PFSK-1 (cell line): ENCODE data around the gene ATOSB.

Source experiments
- FOXP2 ChIP-seq: optimal IDR thresholded peaks from 2 replicates; pipeline ENCODE3; 2011; ENCODE audit warnings: borderline replicate concordance, control low read depth, inconsistent platforms; ENCODE audit not compliant: insufficient read depth; ENCODE audit errors: extremely low read length, extremely low read depth
- POLR2AphosphoS5 ChIP-seq: IDR thresholded peaks from 2 replicates; pipeline ENCODE4 v1.6.1; 2012; ENCODE audit warnings: low read depth, mild to moderate bottlenecking, control low read depth, low read length, moderate library complexity
- REST ChIP-seq, 2 experiments: IDR thresholded peaks; 2 replicates each; pipeline versions ENCODE4 v1.6.1 to v1.8.0; 2011 to 2012; ENCODE audit warnings: low read depth in 2 of 2, low read length in 2 of 2, control low read depth in 1 of 2, inconsistent platforms in 1 of 2, mild to moderate bottlenecking in 1 of 2, moderate library complexity in 1 of 2; ENCODE audit not compliant: insufficient read depth in 1 of 2
- SIN3A ChIP-seq: IDR thresholded peaks from 2 replicates; pipeline ENCODE4 v1.6.1; 2012; ENCODE audit warnings: mild to moderate bottlenecking, low read length, moderate library complexity, borderline replicate concordance; ENCODE audit not compliant: insufficient read depth
- TAF1 ChIP-seq: IDR thresholded peaks from 2 replicates; pipeline ENCODE4 v1.6.1; 2012; ENCODE audit warnings: low read length, control low read depth, borderline replicate concordance; ENCODE audit not compliant: insufficient read depth

The ATOSB gene

GRCh38 chr9:35114840-35115628, 628 bp downstream of the ATOSB start:
- TF ChIP-seq REST (IDR thresholded peaks at IDR 0.05; ENCODE audit: insufficient read depth in 1 of 2, low read depth in 2 of 2, low read length in 2 of 2) (0 out of 4 replicates have a peak, but pooled peaks of 1 of the 2 experiments have one; percentile 27), POLR2AphosphoS5 (no peak)

DNA sequence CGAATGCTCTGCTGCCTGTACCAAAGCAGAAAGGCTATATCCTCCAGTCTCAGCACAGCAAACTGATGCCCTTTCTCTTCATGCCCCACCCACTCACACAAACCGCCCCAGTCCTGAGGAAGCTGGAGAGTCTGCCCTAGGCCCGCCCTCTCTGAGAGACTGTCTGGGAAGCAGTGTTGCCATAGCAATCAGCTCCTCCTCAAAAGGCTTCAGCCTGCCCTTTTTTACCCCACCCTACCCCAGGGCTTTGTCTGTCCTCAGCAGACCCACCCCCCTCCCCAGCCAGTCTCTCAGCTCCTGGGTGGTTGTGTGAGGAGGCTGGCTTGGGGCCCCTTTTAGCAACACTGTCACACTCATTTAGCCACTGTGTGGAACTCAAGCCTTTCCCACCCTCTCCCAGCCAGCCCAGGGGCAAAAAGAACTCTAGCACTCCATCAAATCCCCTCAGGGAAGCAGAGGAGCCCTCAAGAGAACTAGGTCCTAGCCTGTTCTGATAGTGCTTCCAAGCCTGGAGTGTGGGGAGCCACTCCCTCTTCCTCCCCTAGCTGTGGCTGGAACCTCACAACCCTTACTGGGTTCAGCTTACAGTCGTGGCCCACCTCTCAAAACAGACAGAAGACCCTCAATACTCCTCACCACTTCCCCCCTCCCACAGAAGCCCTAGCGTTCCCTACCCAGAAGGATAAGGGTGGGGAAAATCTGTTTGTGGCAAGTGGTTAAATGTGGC, 1.4 kb downstream of the ATOSB start:
- no peak for TF ChIP-seq POLR2AphosphoS5
- no peak for TF ChIP-seq TAF1
- no peak for TF ChIP-seq FOXP2
- no peak for TF ChIP-seq REST (IDR thresholded peaks at IDR 0.05; ENCODE audit: insufficient read depth in 1 of 2, low read depth in 2 of 2, low read length in 2 of 2)
- TF ChIP-seq SIN3A: no peak

DNA sequence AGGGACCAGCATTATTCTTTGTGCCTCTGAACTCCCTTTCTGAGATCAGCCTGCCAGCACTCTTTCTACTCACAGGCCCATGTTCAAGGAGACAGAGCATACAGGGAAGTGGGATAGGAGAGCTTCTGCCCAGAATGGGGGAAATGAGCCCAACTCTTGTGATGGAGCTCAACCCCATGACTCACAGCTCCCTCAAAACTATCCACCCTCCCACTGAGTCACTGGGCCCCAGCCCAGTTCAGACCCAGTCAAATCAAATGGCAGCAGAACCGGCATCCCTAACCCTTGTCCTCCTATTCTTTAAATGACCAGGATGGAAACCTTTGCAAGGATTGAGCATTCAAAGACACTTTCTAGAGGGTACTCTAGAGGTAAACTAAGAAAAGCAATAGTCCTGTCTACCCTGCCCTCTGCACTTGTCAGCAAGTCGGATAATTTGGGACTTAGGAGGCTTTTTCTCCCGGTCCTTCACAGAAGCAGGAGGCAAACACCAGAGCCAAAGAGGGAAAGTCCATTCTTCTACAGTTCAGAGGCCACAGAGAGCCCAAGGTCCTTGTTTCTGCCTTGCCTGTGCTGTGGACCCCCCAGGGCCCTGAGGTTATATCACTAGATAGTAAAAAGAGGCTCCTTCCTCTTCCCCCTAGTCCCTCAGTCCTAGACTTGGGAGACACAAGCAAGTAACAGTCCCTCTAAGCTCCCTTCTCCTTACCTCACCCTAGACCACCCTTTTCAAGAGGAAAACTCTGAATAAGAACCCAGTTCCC, 3.2 kb downstream of the ATOSB start:
- TF ChIP-seq FOXP2: no peak
- TF ChIP-seq REST (IDR thresholded peaks at IDR 0.05; ENCODE audit: insufficient read depth in 1 of 2, low read depth in 2 of 2, low read length in 2 of 2): no peak
- TF ChIP-seq POLR2AphosphoS5: no peak
- TF ChIP-seq TAF1: no peak
- no peak for TF ChIP-seq SIN3A

GRCh38 chr9:35111001-35111933, 4.4 kb downstream of the ATOSB start:
- TF ChIP-seq FOXP2: peak; percentile 61
- 0 out of 2 replicates have a peak, but pooled peaks have one; percentile 25 for TF ChIP-seq POLR2AphosphoS5
- TF ChIP-seq TAF1: 0 out of 2 replicates have a peak, but pooled peaks have one; percentile 24
- TF ChIP-seq SIN3A: no peak; the same call in 1 of the 2 replicates
- no peak for TF ChIP-seq REST (IDR thresholded peaks at IDR 0.05; ENCODE audit: insufficient read depth in 1 of 2, low read depth in 2 of 2, low read length in 2 of 2)
